DMS 273 (cell line): ENCODE results near the gene TSN.
A peak's percentile ranks its signal among the peaks of the same experiment; 100 is the strongest.
"Not testable (repeated sequence)": the region's sequence is repeated elsewhere in the genome, so short reads cannot be mapped to it uniquely, and the experiment has no call there.

Experiments
- DNase-seq: peaks from one replicate; lab custom pipeline; 2025; ENCODE audit not compliant: unreplicated experiment; lab: John Stamatoyannopoulos, UW

Gene TSN

GRCh38 chr2:121796239-121796638 is 40.8 kb downstream of the TSN start:
- DNase-seq, result no peak

- no peak for DNase-seq
These were observed 43.2 kb downstream of the TSN start for GRCh38 chr2:121798617-121799016.

GRCh38 chr2:121801916-121802315 is 46.5 kb downstream of the TSN start:
- DNase-seq, result no peak

GRCh38 chr2:121803503-121803902 is 48.1 kb downstream of the TSN start:
- no peak for DNase-seq

- DNase-seq, result peak; percentile 85
These were observed 48.9 kb downstream of the TSN start for GRCh38 chr2:121804340-121804739.

- DNase-seq, result no peak
These were observed 49.7 kb downstream of the TSN start for GRCh38 chr2:121804997-121805765.

- DNase-seq, result no peak
These were observed 50.3 kb downstream of the TSN start for GRCh38 chr2:121805766-121806143.

- DNase-seq, result not testable (repeated sequence)
These were observed 52.3 kb downstream of the TSN start for GRCh38 chr2:121807771-121808170.

GRCh38 chr2:121809607-121810006 is 54.2 kb downstream of the TSN start:
- DNase-seq, result no peak

- DNase-seq, result peak; percentile 83
These were observed 55.8 kb downstream of the TSN start for GRCh38 chr2:121810959-121811853.

GRCh38 chr2:121813083-121813482 is 57.6 kb downstream of the TSN start:
- DNase-seq, result not testable (repeated sequence)

GRCh38 chr2:121815216-121815615 is 59.8 kb downstream of the TSN start:
- DNase-seq, result no peak

GRCh38 chr2:121816797-121817196 is 61.3 kb downstream of the TSN start:
- peak; percentile 39 for DNase-seq

GRCh38 chr2:121817304-121817703 is 61.9 kb downstream of the TSN start:
- DNase-seq, result not testable (repeated sequence)
